HG03139 (cell line): ENCODE measurements around the gene FAM9A.
"Not testable (repeated sequence)": the region's sequence is repeated elsewhere in the genome, so short reads cannot be mapped to it uniquely, and the experiment has no call there.

Source experiments
- ATAC-seq: cut with Tn5 transposase; IDR thresholded peaks from one replicate; pipeline ENCODE4 v1.9.1; 2021; ENCODE audit not compliant: unreplicated experiment

The FAM9A gene

DNA sequence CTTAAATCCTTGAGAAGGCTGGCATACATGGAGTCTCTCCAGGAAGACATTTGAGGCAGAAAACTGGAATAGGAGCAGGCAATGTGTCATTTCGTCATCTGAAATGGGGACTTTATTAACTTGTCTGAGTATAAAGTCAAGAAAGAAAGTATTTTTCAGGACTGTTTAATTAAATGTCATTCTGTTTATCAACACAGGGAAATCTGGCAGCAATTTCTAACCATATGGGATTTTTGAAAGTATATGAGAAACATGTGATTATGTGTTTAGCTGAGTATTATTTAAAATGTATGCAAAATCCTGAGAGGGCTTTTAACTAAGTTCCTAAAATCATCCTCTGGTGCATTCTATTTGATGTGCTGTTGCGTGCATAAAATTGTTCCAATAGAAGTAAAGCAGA lies 3.9 kb upstream of the FAM9A start:
- ATAC-seq = no peak

DNA sequence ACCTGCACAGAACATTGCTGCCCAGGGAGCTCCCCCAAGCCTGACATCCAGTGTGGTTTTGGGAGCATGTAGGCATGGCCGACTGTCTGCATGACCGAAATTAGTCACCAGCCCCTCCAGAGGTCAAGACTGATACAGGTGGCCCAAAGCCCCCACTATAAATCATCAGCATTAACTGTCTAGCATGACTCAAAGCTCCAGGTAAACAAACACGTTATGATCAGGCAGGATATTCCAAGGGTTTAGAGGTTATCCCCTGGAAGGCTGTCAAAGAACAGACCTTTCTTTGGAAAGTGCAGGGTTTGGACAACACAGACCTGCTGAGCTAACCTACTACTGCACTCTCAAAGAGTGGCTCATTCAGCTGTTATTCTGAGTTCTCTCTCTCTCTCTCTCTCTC lies 2.1 kb upstream of the FAM9A start:
- no peak for ATAC-seq

DNA sequence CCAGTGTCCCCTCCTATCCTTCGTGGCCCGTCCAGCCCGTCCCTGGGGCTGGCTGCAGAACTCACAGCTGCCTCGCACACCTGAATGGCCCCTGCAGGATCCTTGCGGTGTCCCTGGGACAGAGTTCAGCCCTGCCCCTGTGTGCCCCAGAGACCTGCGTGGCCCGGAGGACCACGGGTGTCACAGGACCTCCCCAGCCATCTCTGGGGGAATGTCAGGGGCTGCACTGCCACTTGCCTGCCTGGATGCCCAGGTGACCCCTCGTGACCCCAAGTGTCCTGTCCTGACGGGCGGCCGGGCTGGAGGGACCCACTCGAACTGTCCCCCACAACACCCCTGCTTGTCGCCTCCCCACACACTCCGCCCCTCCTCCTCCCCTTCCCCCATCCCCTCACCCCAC lies 832 bp downstream of the FAM9A start:
- ATAC-seq = not testable (repeated sequence)

DNA sequence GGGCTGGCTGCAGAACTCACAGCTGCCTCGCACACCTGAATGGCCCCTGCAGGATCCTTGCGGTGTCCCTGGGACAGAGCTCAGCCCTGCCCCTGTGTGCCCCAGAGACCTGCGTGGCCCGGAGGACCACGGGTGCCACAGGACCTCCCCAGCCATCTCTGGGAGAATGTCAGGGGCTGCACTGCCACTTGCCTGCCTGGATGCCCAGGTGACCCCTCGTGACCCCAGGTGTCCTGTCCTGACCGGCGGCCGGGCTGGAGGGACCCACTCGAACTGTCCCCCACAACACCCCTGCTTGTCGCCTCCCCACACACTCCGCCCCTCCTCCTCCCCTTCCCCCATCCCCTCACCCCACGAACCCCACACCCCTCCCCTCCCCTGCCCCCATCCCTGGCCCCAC lies 1.9 kb downstream of the FAM9A start:
- ATAC-seq = not testable (repeated sequence)

DNA sequence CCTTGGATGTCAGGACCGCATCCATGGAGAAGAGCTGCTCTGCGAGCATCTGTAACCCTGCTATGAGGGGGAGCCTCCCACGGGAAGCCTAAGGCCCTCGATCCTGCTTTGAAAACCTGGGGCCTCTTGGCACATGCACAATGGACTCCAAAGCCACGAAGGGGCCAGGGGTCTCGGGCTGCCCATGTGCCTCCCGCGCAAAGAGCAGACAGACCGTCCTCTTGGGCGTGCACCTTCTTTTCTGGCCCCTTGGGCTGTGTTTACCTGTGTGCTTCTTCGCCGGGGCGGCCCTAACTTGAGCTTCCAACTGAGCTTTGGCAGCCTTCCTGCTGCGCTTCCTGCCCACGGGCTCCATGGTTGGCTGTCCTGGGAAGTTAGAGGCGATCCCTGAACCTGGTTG lies 2.5 kb downstream of the FAM9A start:
- ATAC-seq = not testable (repeated sequence)

DNA sequence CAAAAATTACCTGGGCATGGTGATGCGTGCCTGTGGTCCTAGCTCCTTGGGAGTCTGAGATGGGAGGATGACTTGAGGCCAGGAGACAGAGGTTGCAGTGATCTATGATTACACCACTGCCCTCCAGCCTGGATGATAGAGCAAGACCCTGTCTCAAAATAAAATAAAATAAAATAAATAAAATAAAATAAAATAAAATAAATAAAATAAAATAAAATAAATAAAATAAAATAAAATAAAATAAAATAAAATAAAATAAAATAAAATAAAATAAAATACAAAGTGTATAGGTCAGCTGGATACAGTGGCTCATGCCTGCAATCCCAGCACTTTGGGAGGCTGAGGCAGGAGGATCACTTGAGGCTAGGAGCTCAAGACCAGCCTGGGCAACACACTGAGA lies 14.1 kb downstream of the FAM9A start:
- not testable (repeated sequence) for ATAC-seq

DNA sequence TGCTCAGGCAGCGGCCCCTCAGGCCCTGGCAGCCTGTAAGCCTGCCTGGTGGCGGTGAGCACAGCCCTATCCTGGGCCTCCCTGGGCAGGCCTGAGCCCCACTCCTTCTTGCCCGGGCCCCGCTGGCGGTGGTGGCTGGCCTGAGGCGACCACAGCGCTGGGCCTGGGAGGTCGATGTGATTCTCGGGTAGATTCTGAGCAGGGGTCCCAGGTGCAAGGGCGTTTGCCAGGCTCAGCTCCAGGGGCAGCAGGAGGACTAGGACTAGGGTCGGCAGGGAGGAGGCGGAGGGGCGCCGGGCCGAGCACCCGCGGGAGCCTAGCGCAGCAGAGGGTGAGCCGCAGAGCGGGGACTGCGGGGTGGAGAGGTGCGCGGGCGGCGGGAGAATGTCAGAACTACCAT lies 17.0 kb downstream of the FAM9A start:
- ATAC-seq = no peak

DNA sequence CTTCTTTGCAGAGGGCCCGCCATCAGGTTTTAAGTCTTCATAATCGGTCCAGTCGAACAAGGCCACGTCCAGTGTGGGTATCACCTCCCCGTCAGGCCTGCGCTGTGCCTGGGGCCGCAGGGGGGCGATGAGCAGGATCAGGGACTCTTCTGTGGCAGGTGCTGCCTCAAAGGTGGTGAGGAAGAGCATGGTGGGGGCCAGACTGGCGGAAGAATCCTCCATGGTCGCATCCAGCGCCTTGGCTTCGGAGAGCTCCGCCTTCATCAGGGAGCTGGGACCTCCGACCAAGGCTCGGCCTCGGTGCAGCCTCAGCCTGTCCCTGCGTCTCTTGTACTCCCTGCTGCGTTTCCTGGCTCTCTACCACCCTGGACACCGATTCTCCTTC lies 17.5 kb downstream of the FAM9A start:
- no peak for ATAC-seq

DNA sequence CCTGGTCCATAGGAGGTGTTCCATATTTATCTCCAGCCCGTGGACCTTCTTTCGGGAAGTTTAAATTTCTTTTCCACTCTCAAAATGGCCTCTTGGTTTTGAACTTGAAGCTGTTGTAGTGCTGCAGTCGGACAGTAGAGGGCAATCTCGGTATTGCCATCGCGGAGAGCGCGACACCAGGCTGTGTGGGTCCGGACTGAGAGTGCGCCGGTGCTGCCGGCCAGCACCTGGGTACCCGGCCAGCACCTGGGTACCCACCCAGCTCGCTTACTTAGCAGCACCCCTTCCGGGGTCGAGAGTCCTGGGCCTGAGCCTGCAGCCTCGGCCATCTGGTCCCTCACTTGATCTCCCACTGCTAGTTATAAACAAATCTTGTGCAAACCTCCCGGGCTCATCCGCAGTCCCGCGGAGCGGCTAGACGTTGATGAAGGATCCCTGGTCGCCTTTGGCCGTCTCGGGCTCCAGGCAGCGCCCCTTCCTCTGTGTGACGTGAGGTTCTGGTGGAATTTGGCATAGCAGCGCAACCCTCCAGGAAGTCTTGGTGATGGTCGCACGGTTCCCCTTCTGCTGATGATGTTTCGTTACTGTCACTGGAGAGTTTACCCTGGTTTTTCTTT lies 18.0 kb downstream of the FAM9A start:
- ATAC-seq = peak; percentile 67

DNA sequence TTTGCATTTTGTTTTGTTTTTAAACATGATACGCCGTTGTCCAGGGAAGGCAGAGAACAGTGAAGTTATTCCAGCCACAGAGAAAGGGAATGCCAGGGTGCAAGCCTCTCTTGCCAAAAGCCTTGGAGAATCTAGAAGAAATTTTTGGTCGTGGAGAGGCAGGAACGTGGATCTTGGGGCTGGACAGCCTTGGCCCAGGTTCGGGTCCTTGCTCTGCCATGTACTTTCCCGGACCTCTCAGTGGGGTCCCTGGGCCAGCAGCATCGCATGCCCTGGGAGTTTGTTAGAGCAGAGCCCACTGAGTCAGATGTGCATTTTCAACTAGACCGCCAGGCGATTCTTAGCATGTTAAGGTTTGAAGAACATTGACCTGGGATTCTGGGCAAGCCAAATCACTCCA lies 18.6 kb downstream of the FAM9A start:
- no peak for ATAC-seq

DNA sequence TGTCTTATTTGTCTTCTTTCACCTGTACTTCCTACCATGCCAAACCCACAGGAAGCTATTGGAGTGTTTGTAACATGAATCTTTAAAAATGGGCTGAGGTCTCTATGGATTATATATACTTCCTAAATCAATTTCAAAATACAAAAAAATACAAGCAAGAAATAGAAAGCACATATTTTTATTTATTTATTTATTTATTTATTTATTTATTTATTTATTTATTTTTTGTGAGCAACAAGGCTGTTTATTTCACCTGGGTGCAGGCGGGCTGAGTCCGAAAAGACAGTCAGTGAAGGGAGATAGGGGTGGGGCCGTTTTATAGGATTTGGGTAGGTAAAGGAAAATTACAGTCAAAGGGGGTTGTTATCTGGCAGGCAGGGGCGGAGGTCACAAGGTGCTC lies 19.3 kb downstream of the FAM9A start:
- ATAC-seq = not testable (repeated sequence)

DNA sequence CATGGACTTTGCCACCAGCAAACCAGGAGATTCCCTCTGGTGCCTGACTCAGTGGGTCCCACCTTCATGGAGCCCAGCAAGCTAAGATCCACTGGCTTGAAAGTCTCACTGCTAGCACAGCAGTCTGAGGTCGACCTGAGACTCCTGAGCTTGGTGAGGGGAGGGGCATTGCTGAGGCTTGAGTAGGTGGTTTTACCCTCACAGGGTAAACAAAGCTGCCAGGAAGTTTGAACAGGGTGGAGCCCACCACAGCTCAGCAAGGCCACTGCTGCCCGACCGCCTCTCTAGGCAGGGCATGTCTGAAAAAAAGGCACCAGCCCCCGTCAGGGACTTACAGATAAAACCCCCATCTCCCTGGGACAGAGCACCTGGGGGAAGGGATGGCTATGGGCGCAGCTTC lies 28.1 kb downstream of the FAM9A start:
- no peak for ATAC-seq

DNA sequence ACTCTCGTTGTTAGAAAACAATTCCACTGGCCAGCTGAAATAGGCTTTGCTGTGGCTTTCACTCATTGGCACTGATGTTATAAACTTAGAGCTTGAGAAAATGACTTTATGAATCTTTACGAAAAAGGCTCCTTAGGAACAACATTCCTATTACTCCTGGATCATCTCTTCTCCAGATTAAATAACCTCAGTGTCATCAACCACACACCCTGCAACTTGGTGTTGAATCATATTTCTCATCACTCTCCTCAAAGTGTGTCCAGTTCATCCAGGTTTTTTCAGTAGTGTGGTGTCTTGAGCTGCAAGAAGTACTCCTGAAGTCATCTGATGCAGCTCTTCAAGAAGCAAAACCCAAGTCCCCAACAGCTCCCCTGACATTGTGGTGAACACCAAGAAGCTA lies 41.2 kb downstream of the FAM9A start:
- ATAC-seq = no peak

DNA sequence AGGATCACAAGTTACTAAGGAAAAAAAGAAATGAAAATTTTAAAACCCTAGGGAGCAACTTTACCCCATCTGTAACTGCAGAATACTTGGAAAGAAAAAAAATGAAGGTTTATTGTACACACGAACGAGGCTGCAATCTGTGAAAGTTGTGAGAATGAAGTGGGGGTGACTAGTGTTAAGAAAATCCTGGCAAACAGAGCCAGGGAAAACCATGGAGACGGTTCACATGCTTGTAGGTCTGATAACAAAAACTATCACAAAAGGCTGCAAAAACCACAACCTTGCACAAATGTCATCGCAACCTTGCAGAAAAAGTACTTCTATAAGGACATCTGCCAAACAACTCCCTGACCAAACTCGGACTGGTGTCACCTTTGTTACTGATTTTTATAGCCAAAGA lies 42.5 kb downstream of the FAM9A start:
- ATAC-seq = not testable (repeated sequence)

DNA sequence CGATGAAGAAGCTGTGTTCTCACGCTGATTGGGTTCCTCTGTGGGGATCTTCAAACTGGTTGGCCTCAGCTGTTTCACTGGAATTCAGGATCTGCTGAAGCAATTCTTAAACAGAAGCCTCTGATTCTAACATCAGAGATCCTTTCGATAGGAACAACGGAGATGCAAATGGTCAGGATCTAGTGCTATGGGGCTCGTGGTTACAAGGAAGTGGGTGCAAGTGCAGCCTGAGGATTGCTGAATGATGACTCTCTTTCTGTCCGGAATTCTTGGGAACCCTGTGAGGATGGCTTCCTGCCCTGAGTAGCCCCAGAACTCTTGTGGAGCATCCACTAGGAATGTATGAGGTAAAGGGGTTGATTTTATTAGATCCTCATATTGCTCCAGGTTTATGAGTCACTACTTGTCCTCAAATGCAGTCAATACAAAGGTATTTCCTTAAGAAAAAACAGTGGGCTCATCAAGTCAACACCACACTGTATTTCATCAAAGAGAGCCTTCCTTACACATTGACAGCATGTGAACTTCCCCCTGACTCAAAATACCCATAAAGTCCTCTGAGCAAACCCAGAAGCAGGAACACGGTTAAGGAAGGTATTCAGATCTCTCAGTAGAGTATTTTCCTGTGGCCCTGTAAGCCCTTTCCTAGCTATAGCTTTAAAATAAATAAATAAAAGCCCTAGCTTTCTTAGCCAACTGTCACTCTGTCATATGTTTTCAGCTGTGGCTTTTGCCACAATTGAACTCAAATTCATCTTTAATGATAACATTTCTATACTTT lies 43.4 kb downstream of the FAM9A start:
- ATAC-seq = not testable (repeated sequence)

DNA sequence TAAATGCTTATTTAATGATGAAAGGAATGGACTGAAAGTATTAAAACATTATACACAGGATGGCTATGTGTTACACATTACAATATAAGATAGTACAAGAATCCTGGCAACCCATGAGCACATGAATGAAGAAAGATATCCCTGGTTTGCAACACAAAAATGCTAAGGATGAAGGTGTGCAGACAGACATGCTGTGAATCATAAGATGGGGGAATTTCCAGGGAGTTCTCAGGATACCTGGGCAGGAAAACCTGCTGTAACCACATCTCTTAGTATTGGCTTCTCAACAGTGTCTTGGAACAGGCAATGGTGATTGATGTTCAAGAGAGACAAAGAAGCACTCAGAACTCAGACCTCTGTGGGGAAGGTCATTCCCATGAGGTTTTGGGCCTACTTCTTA lies 45.4 kb downstream of the FAM9A start:
- ATAC-seq = no peak

DNA sequence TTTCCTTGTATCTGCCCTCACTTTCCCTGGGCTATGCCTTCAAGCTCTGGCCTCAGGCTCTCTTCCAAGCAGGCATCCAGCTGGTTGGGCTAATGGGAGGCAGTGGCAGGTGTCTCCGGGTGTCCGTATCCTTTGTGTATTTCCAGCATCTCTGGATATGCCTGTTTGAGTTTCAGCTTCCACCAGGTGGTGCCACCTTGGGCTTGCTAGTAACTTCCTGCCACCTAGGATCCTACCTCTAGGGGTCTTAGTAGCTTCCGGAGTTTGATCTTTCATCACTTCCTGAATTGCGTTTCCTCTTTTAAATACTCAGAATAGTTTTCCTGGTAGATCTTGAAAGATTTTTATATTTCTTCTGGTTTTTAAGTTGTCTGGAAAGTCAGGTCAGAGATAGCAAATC lies 46.1 kb downstream of the FAM9A start:
- ATAC-seq = no peak

DNA sequence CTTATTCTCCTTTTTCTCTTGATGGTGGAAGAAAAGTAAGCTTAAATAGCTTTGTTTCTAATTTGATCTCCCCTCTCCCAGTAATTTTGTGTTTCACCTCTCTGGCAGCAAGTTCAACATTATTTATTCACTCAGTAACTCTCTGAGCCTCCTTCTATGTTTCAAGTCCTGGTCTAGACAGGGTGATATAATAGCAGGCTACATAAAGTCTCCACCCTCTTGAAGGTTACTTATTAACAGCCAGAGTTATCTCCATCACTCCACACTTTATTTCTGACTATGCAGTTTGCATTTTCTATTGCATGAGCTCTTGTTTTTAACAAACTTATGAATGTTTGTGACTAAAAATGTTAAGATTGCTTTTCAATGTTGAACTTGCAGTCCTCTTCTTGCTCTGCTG lies 51.5 kb downstream of the FAM9A start:
- ATAC-seq = no peak

DNA sequence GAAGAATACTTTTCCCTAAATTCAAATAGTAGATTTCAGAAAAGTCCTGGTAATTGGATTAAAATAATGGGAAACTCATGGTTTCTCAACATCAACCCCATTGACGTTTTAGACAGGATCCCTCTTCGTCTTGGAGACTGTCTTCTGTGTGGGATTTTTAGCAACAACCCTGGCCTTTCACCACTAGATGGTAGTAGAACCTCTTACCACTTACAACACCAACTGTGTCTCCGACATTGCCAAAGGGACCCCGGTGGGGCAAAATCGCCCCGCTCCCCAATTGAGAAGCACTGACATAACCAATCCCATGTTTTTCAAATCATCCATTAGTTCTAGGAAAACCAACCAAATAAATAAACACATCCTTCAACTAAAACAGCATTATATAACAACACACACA lies 52.3 kb downstream of the FAM9A start:
- ATAC-seq = no peak

DNA sequence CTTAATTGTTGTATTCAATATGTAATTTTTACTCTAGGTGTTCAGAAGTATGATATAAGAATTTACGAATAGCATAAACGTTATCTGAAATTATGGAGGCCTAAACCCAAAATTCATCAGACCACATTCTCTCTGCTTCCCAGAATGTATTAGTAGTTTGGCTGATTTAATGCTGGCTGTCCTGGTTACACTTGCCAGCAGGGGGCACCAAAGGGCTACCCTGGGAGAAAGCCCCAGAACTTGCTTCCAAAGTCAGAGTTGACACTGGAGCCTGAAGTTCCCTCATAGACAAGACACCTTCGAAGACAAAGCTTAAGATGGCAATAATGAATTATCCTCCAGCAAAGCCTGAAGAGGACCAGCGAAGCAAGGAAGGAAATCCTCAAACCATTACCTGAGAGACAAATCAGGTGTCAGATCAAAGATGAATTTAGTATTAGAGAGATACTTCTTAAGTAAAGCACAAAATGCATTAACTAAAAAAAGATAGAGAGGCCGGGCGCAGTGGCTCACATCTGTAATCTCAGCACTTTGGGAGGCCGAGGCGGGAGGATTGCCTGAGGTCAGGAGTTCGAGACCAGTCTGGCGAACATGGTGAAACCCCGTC lies 58.0 kb downstream of the FAM9A start:
- no peak for ATAC-seq

DNA sequence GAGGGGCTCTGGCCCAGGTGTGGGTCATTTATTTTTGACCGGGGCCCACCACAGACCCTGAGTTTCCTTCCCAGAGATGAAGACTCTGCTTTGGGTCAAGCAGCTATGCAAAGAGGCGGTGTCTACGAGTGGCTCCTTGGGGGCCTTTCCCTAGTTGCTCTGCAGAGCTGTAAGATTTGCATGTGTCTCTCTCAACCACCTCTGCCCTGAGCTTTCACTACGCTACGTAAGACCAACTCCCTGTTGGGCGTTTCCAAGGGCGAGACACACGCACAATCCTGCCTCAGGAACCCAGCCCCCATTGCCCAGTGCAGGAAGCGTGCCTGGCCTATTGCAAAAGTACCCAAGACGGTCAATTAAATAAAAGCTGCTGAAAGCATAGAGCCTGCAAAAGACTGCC lies 59.2 kb downstream of the FAM9A start:
- no peak for ATAC-seq
